Measurements from ENCODE around the gene PCGF1. TPM values are rescaled to one million over a fixed set of nuclear protein-coding genes. Genes with fewer than 3 reads are reported as not detected.

The PCGF1 gene
- total and polyA plus RNA-seq, 2 of the 4 experiments (the other 2 are of a cell fraction), result 23.4 to 31.4 TPM

DNA sequence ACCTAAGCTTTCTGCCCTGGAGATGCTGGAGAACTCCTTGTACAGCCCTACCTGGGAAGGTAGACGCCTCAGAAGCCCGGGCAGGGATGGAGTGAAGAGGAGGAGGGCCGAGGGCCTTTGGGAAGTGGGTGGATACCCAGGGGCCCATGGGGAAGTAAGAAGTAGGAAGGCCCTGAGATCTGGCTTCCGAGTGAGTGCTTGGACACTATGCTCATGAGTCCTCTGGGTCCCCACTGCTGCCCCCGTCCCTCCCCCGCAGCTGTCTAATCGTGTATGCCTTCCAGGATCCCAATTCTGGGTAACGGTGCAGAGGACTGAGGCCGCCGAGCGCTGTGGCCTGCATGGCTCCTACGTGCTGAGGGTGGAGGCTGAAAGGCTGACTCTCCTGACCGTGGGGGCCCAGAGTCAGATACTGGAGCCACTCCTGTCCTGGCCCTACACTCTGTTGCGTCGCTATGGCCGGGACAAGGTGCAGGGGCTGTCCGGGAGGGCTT lies 48.2 kb upstream of the PCGF1 start:
- intact Hi-C loops (cut with micrococcal nuclease) (loop anchor here (2.0 kb wide), 1 partner anchor 49 kb away; the partner anchor contains the start of gene PCGF1), dilution Hi-C loops (cut with HindIII; ENCODE audit: low sequenced_read_pairs, unreplicated experiment) (no loop called here)
- peak overlapping the region; percentile 78; the same call in 1 of the 2 replicates for H3K27ac ChIP-seq (ENCODE audit: insufficient read depth, low read length)

More for the DNA sequence above, 48.2 kb upstream of the PCGF1 start:
- Histone ChIP-seq H3K4me3 (ENCODE audit: insufficient read depth, low read depth, low read length) (peak overlapping the region; percentile 78), H3K4ac (ENCODE audit: low read depth, low read length) (no peak overlapping the region), H4K91ac (ENCODE audit: insufficient read depth, low read depth, low read length) (no peak overlapping the region), H3K9ac (ENCODE audit: low read depth, low read length) (peak overlapping the region; percentile 90), H3K23ac (ENCODE audit: low read depth, low read length) (peak overlapping the region; percentile 7; the same call in 1 of the 2 replicates), H4K5ac (ENCODE audit: low read depth, low read length) (no peak overlapping the region), H3K9me3 (ENCODE audit: control insufficient read depth, insufficient read depth, low read length) (no peaks in the 10 kb centered on the region), H2AK5ac (ENCODE audit: low read depth, low read length) (peak overlapping the region; percentile 37), H4K20me1 (ENCODE audit: insufficient read depth, low read length) (no peaks in the 10 kb centered on the region; the same call in 1 of the 2 replicates), H3K27me3 (ENCODE audit: control insufficient read depth, insufficient read depth, low read length) (no peaks in the 10 kb centered on the region), H2BK120ac (ENCODE audit: low read depth, low read length) (no peak overlapping the region), H3K79me1 (ENCODE audit: low read depth in 1 of 2, low read length in 2 of 2) (peaks cover 8 to 55% of the 10 kb centered on the region in 2 experiments), H3K4me1 (ENCODE audit: control insufficient read depth, insufficient read depth, low read length) (peaks cover 15% of the 10 kb centered on the region), H3K9me1 (ENCODE audit: insufficient read depth, low read length) (0 out of 2 replicates have a peak, but pooled peaks cover 17% of the 10 kb centered on the region), H2BK20ac (ENCODE audit: low read depth, low read length) (no peak overlapping the region), H3K18ac (ENCODE audit: low read depth, low read length) (no peak overlapping the region), H2BK5ac (ENCODE audit: low read depth, low read length, poor library complexity, severe bottlenecking) (no peak overlapping the region), H3K14ac (replicated peaks; ENCODE audit: low read depth, low read length) (peak overlapping the region; percentile 93), H2AFZ (replicated peaks; ENCODE audit: low read length, poor library complexity) (peak overlapping the region; percentile 95), H3K36me3 (ENCODE audit: control insufficient read depth, insufficient read depth, low read length) (peaks cover 19% of the 10 kb centered on the region), H2AK9ac (replicated peaks; ENCODE audit: low read depth, low read length, poor library complexity) (peak overlapping the region; percentile 92), H2BK15ac (ENCODE audit: low read depth, low read length) (no peak overlapping the region), H3K56ac (ENCODE audit: extremely low read depth, insufficient read depth, low read length) (no peak overlapping the region), H3K4me2 (ENCODE audit: low read depth, low read length) (peak overlapping the region; percentile 88), H4K8ac (ENCODE audit: low read depth in 2 of 2, low read length in 2 of 2) (peak overlapping the region in 1 of 2 experiments; percentile 50; a peak in 2 of 4 replicates)
- 63% methylated on average over 8 of the region's 17 CpGs; no CpG with 5 or more reads in 1 of the 2 experiments for WGBS, 2 experiments (ENCODE audit: extremely low coverage in 2 of 2, insufficient read length in 1 of 2)
- BruUV-seq (replicated peaks), result no TSS peak
- DNase-seq (no peak), ATAC-seq (ENCODE audit: low read depth) (no peak)
- CTCF ChIA-PET, result no interaction called here
- POLR2A ChIA-PET (ENCODE audit: unreplicated experiment), result no interaction called here
- in situ Hi-C loops (cut with MboI; ENCODE audit: low sequenced_read_pairs), result no loop called here
- no peak for TF ChIP-seq FOS (IDR thresholded peaks at IDR 0.05; ENCODE audit: low read depth, low read length)
- TF ChIP-seq CHD1 (IDR thresholded peaks at IDR 0.05; ENCODE audit: low read depth, low read length), result no peak
